Mucosa of stomach (tissue), 1 donor: ENCODE data around the gene CNTN2.

Experiments
- H3K27me3 ChIP-seq: one replicate; pipeline ENCODE4 v1.7.0; 2013; ENCODE audit warnings: mild to moderate bottlenecking, low read length; ENCODE audit not compliant: control insufficient read depth, insufficient read depth
- H3K36me3 ChIP-seq: one replicate; pipeline ENCODE4 v1.7.0; 2013; ENCODE audit warnings: low read length; ENCODE audit not compliant: control insufficient read depth, insufficient read depth
- H3K4me1 ChIP-seq: one replicate; pipeline ENCODE4 v1.7.0; 2013; ENCODE audit warnings: mild to moderate bottlenecking, low read length; ENCODE audit not compliant: control insufficient read depth, insufficient read depth
- H3K4me3 ChIP-seq: one replicate; pipeline ENCODE4 v1.7.0; 2013; ENCODE audit warnings: low read length
- H3K9ac ChIP-seq: one replicate; pipeline ENCODE4 v1.7.0; 2013; ENCODE audit warnings: mild to moderate bottlenecking, low read length, moderate library complexity
- H3K9me3 ChIP-seq: one replicate; pipeline ENCODE4 v1.7.0; 2013; ENCODE audit warnings: mild to moderate bottlenecking, low read length, moderate library complexity; ENCODE audit not compliant: control insufficient read depth
- donor health status: Pancreatic carcinoma.

Gene CNTN2, protein sequence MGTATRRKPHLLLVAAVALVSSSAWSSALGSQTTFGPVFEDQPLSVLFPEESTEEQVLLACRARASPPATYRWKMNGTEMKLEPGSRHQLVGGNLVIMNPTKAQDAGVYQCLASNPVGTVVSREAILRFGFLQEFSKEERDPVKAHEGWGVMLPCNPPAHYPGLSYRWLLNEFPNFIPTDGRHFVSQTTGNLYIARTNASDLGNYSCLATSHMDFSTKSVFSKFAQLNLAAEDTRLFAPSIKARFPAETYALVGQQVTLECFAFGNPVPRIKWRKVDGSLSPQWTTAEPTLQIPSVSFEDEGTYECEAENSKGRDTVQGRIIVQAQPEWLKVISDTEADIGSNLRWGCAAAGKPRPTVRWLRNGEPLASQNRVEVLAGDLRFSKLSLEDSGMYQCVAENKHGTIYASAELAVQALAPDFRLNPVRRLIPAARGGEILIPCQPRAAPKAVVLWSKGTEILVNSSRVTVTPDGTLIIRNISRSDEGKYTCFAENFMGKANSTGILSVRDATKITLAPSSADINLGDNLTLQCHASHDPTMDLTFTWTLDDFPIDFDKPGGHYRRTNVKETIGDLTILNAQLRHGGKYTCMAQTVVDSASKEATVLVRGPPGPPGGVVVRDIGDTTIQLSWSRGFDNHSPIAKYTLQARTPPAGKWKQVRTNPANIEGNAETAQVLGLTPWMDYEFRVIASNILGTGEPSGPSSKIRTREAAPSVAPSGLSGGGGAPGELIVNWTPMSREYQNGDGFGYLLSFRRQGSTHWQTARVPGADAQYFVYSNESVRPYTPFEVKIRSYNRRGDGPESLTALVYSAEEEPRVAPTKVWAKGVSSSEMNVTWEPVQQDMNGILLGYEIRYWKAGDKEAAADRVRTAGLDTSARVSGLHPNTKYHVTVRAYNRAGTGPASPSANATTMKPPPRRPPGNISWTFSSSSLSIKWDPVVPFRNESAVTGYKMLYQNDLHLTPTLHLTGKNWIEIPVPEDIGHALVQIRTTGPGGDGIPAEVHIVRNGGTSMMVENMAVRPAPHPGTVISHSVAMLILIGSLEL

DNA sequence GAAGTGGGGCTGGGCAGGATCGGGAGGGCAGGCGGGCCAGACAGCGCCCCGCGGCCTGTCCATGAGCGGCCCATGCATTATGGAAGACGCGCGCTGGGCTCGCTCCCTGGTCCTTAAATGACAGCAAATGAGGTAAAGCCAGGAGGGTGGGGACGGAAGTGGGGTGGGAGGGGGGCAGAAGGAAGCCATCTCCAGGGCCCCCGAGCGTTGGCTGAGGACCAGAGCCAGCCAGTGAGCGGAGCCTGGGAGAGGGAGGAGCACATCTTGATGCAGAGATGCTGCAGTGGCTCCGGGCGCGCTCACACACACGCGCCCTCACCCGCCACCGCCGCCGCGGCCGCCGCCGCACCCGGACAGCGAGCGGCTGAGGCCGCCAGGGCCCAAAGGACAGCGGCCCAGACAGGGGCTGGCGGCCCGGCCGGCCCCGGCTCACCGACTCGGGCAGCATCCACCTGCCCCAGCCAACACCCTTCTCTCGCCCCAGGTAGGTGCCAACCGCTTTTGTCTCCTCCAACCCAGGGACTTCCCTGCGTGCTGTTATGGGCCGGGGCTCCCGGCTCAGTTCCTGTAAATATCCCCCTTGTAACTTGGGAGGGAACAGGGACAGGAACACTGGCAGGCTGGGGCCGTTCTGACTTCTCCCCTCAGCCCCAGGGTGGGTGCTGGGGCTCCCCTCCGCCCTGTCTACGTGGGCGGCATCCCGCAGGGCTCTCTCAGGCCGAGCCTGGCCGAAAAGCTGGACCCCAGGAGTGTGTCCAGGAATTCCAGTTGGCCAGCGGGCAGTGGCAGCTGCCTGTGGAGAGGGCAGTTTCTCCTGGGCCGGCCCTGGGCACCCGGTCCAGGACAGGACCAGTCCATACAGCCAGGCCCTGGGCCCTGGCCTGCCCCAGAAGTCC is at the start of gene CNTN2:
Gene CNTN2 (plus strand): TSS at position 302 of the 896 bp plus-strand sequence. CDS start 9,974 bp downstream, outside the sequence.
- Histone ChIP-seq H3K36me3 (no peaks in the 10 kb centered on the region), H3K9ac (no peak within 1 kb of the TSS), H3K9me3 (no peaks in the 10 kb centered on the region), H3K27me3 (peaks cover 64% of the 10 kb centered on the region), H3K4me3 (no peak within 1 kb of the TSS), H3K4me1 (no peaks in the 10 kb centered on the region)

DNA sequence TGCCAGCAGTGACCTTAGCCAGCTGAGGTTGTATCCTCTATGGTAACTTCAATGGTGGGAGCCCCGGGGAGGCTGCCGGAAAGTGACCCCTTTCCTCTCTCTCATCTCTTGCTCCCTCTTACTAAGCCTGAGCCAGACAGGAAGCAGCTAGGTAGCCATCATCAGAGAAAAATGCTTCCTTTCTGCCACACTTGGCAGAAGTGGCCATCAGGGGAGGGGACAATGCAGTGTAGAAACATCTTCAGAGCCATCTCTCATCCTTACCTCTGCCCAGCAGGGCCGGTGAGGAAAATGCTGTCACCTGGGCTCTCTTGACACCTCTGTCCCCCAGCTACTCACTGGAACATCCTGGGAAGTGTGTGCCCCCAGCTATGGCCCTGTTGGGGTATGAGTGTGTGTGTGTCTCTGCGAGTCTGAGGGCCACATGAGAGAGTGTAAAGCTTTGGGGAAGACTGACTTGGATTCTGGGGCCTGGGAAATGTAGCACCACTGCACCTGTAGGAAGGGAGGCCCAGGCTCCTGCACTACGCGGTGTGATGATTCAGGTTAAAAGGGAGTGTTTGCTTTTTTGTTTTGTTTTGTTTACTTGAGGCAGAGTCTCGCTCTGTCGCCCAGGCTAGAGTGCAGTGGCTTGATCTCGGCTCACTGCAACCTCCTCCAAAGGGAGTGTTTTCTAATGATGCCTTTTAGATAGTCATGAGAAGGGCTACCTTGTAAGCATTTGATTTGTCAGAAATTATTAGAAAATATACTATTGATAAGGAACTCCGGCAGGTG is 48.7 kb upstream of the CNTN2 start:
- Histone ChIP-seq H3K9ac (no peak overlapping the region), H3K27me3 (no peaks in the 10 kb centered on the region), H3K9me3 (no peaks in the 10 kb centered on the region), H3K4me3 (no peak overlapping the region), H3K4me1 (no peaks in the 10 kb centered on the region), H3K36me3 (no peaks in the 10 kb centered on the region)

DNA sequence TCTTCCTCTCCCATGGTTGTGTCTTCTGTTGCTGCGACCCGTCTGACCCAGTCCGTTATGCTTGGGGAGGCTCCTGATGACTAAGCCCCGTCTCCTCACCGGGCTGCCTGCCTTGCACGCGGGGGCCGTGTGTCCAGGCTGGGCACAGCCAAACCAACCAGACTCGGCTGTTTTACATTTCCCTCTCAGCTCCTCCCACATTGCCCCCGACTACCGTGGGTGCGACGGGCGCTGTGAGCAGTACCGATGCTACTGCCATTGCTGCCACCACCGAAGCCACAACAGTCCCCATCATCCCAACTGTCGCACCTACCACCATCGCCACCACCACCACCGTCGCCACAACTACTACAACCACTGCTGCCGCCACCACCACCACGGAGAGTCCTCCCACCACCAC is 46.0 kb upstream of the CNTN2 start:
- no peak overlapping the region for H3K4me3 ChIP-seq
- no peaks in the 10 kb centered on the region for H3K36me3 ChIP-seq
- no peaks in the 10 kb centered on the region for H3K9me3 ChIP-seq
- H3K4me1 ChIP-seq: no peaks in the 10 kb centered on the region
- H3K9ac ChIP-seq: no peak overlapping the region
- H3K27me3 ChIP-seq: no peaks in the 10 kb centered on the region

DNA sequence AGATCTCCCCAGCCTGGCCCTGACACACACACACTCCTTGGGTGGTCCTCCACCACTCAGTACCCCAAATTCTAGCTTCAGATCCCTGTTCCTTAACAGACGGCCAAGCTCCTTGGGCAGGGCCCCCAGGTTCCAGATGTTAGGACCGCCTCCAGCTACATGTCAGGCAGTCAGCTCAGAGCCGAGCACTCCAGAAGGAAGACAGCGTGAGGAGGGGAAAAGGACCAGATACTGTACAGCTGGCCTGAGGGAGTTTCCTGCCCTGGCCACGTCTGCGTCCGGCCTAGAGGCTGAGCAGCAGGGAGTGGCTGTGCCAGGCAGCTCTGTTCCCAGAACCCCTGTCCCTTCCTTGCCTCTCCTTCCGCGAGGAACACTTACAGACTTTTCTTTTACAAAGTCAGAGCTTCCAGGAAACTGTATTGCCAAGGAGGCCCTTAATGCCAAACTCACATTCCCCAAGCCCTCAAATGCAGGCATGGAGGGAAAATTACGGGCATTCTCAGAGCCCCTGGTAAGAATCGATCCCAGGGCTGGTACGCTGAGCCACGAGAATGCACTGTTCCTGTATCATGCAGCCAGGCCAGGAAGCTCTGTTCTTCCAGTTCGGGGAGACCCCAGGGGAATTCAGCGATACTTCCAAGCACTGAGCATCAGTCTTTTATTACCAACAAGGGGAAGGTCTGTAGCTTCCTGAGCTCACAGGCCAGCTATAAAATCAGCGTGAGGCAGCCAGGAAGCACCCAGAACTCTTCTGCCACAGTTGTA is 45.2 kb upstream of the CNTN2 start:
- Histone ChIP-seq H3K4me1 (no peaks in the 10 kb centered on the region), H3K9me3 (no peaks in the 10 kb centered on the region), H3K9ac (no peak overlapping the region), H3K27me3 (no peaks in the 10 kb centered on the region), H3K36me3 (no peaks in the 10 kb centered on the region), H3K4me3 (no peak overlapping the region)

DNA sequence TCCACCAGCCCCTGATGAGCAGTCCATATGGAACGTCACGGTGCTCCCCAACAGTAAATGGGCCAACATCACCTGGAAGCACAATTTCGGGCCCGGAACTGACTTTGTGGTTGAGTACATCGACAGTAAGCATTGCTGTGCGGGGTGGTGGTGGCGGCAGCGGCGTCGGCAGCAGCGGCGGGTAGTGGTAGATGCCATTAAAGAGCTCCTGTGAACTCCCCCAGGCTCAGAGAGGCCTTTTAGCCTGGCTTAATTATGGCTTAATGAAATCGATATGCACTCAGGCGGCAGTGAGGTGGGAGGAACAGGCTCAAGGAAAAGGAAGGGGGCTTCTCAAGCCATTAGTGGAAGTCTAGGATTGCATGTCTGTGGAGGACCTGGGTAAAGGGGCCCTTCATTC is 41.9 kb upstream of the CNTN2 start:
- H3K9me3 ChIP-seq: no peaks in the 10 kb centered on the region
- H3K36me3 ChIP-seq: no peaks in the 10 kb centered on the region
- H3K4me3 ChIP-seq: no peak overlapping the region
- no peaks in the 10 kb centered on the region for H3K4me1 ChIP-seq
- peaks cover 3% of the 10 kb centered on the region for H3K27me3 ChIP-seq
- no peak overlapping the region for H3K9ac ChIP-seq

DNA sequence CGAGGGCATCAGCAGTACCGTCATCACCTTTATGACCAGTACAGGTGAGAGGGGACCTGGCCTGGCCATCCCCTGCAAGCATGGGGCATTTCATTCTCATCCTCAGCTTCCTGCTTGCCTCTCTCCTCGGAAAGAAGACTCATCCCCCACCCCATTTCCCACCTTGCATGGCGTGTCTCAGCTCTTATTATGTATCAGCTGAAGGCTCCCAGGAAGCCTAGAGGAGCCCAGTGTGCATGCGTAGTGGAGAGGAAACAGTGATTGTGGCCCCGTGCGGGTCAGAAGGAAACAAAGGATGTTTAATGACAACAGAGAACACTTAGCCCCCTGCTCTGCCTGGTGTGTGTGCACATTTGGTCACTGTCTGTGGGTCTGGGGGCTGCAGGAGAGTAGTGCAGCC is 40.3 kb upstream of the CNTN2 start:
- Histone ChIP-seq H3K9ac (no peak overlapping the region), H3K36me3 (no peaks in the 10 kb centered on the region), H3K4me1 (no peaks in the 10 kb centered on the region), H3K4me3 (no peak overlapping the region), H3K27me3 (peaks cover 3% of the 10 kb centered on the region), H3K9me3 (no peaks in the 10 kb centered on the region)

DNA sequence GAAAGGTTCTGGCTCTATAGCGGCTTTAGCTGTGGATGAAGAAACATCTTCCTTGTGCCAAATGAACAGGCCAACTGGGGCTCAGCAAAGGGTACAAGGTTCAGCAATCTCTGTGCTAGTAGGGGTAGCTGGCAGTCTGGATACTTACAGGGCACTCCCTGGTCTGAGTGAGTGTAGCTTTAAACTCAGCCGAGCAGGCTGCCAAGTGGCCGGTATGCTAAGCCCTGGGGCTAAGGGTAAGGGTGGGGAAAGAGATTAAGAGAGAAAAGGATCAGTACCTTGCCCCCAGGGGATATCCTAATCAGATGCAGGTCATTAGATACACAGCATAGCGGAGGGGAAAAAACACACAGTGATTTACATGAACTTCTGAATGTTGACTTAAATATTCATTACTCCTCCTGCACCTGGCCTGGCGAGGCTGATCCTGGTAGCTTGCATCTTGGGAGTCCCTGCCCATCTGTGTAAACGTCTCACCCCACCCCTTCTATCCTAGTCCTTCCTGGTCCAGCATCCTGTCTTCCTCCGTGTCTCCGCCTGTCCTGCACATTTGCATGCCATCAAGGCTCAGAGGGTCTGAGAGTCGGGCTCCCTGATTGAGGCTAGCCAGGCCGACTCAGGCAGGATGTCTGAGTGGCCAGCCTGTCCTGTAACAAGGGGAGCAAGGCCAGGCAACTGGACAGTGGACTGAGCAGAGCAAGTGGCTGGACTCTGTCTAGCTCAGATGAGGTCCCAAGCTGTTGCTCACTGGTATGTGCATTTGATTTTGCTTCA is 39.5 kb upstream of the CNTN2 start:
- no peaks in the 10 kb centered on the region for H3K9me3 ChIP-seq
- no peaks in the 10 kb centered on the region for H3K36me3 ChIP-seq
- H3K27me3 ChIP-seq: peaks cover 3% of the 10 kb centered on the region
- H3K9ac ChIP-seq: no peak overlapping the region
- no peak overlapping the region for H3K4me3 ChIP-seq
- no peaks in the 10 kb centered on the region for H3K4me1 ChIP-seq

DNA sequence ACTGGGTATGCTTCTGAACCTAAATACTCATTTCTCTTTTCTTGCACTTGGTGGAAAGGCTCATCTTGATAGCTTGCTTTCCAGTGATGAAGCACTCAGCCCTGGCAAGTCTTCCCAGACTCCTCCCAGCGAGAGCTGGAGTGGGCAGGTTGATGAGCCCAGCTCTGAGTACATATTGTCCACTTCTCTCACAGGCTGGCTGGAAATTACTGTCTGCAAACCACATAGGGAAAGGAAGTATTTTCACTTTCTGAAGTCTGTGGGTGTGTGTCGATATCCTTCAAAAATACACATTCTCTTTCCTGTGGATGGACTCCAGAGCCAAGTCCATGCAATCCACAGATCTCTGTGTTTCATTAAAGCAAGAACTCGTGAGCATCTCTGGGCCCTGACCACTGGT is 38.7 kb upstream of the CNTN2 start:
- H3K4me3 ChIP-seq: no peak overlapping the region
- no peaks in the 10 kb centered on the region for H3K36me3 ChIP-seq
- no peaks in the 10 kb centered on the region for H3K4me1 ChIP-seq
- peaks cover 3% of the 10 kb centered on the region for H3K27me3 ChIP-seq
- no peak overlapping the region for H3K9ac ChIP-seq
- no peaks in the 10 kb centered on the region for H3K9me3 ChIP-seq

DNA sequence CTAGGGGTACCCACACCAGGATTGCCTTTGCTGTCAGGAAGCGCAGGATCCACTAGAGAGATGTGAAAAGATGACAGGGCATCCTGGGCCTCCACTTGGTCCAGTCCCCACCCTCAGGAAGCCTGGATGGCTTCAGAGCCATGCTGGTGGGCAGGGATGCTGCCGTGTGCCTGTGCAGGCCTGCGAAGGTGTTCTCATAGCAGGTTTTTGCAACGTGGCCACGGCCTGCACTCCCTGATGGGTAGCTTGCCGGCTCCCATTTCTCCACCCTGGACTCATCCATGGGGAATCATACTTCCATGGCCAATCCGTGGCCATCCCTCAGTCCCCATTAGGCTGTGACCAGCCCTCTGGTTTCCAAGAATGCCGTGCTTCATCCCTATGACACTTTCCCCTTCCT is 34.1 kb upstream of the CNTN2 start:
- H3K9ac ChIP-seq: no peak overlapping the region
- H3K4me3 ChIP-seq: no peak overlapping the region
- no peaks in the 10 kb centered on the region for H3K36me3 ChIP-seq
- no peaks in the 10 kb centered on the region for H3K9me3 ChIP-seq
- no peaks in the 10 kb centered on the region for H3K27me3 ChIP-seq
- peaks cover 8% of the 10 kb centered on the region for H3K4me1 ChIP-seq

DNA sequence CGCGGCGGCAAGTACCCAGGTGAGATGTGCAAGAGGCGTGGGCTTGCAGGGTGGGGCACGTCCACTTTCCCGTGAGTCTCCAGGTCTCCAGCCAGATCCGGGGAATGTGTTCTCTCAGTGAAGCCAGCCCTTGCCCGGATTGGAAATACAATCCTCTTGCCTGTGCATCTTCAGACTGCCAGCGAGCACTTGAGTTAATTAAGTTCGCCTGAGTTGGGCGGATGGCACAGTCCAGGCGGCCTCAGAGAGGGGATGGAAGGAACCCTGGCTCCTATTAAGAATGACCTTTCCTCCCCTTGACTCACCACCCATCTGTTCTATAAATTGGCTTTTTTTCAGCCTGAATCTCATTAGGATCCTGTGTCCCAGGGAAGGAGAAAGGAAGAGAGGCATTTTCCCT is 33.3 kb upstream of the CNTN2 start:
- H3K4me1 ChIP-seq: peaks cover 13% of the 10 kb centered on the region
- no peaks in the 10 kb centered on the region for H3K9me3 ChIP-seq
- no peaks in the 10 kb centered on the region for H3K36me3 ChIP-seq
- H3K9ac ChIP-seq: no peak overlapping the region
- no peaks in the 10 kb centered on the region for H3K27me3 ChIP-seq
- H3K4me3 ChIP-seq: no peak overlapping the region
